NB4 (cell line): Measurements from ENCODE around the gene PLEKHH3.

Experiments
- DNase-seq: peaks from one replicate; pipeline ENCODE4 v3.0.0; 2010; ENCODE audit warnings: low read depth
- H3K4me3 ChIP-seq: one replicate; pipeline ENCODE4 v1.5.1; 2011; ENCODE audit warnings: mild to moderate bottlenecking, low read depth, low read length, moderate library complexity
- CTCF ChIP-seq: IDR thresholded peaks from one replicate; pipeline ENCODE4 v1.5.1; 2012; ENCODE audit warnings: low read depth, low read length
- MAX ChIP-seq: IDR thresholded peaks from 2 replicates; pipeline ENCODE4 v1.6.1; 2011; ENCODE audit warnings: low read depth, low read length
- MYC ChIP-seq: IDR thresholded peaks from 2 replicates; pipeline ENCODE4 v1.6.1; 2011; ENCODE audit warnings: low read depth, low read length
- POLR2A ChIP-seq: IDR thresholded peaks from 2 replicates; pipeline ENCODE4 v1.6.1; 2011; ENCODE audit warnings: mild to moderate bottlenecking; ENCODE audit not compliant: insufficient read length; ENCODE audit errors: extremely low read depth

The PLEKHH3 gene

DNA sequence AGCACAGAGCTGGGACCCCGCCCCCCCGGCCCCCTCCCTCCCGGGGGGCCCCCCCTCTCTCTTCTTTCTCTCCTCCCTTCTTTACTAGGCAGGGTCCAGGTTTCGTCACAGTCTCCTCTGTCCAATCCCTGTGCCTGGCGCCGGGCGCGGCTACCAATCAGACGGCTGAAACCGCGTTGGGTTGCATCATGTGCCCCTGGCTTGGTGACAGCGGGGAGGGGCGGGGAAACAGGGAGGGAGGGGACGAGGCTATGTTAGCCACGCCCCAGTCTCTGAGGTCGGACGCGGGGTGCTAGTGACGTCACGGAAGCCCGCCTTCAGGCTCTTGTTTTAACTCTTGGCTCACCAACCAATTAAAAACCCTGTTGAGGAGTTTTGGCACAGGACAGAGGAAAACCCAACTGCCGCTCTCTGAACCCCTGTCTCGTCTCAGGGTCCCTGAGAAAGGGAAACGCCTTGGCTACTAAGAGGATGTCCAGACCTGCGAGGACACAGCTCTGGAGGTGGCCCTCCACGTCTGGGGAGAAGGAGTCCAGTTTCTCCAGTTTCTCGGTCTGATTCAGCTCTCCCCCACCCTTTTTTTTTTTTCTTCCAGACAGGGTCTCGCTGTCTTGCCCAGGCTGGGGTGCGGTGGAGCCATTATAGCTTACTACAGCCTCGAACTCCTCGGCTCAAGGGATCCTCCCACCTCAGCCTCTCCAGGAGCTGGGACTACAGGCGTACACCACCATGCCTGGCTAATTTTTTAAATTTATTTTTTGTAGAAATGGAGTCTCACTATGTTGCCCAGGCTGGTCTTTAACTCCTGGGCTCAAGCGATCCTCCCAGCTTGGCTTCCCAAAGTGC is 441 bp upstream of the PLEKHH3 start:
- DNase-seq = peak; percentile 99
- peak overlapping the region; percentile 77 for H3K4me3 ChIP-seq
- TF ChIP-seq MAX (peak; percentile 66), CTCF (no peak)

DNA sequence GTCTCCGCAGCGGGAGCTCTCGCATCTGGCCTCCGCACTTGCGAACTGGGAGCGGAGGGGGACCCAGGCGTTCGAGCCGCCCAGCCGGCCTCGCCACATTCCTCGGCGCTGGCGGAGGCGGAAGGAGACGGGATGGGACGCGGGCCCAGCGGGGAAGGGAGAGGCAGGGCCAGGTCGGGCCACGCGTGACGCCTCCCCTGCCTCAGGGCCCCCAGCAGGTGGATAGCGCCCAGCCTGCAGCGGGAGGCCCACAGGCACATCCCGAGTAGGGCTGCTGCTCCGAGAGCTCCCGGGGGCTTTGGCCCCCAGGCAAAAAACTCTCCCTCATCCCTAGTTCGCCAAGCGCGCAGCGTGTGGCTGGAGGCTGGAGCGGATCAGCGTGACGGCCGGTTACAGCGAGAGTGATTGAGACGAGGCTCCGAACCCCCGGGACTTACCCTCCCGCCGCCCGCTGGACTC is 800 bp downstream of the PLEKHH3 start:
- no peak for DNase-seq
- TF ChIP-seq CTCF = no peak
- H3K4me3 ChIP-seq = peak overlapping the region; percentile 77

DNA sequence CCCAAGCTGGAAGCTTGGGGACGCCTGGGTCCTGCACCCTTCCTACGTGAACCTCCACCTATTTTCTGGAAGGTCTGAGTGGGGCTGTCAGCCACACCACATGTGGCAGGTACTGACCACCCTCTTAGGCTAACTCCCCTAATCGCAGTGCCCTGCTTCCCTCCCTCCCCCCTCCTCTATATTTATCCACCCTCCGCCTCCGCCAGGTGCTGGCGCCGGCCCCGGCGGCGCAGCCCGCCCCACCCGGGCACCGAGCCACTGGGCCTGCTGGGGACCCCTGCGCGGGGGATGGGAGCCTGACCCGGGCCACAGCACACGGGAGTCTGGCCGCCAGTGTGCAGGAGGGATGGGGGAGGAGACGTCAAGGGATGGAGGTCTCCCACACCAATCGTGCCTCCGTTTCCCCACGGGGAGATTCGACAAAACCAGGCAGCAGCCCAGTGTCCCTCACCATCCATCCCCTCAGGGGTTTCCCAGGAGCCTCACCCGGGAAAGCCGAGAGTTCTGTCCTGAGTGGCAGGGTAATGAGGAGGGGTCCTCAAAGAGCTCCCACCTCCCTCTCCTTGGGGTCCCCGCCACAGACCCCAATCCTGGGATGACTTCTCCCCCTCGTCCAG is 1.3 kb downstream of the PLEKHH3 start:
- TF ChIP-seq MYC (no peak), POLR2A (no peak), MAX (no peak)
- peak overlapping the region; percentile 77 for H3K4me3 ChIP-seq
- peak; percentile 23 for DNase-seq

DNA sequence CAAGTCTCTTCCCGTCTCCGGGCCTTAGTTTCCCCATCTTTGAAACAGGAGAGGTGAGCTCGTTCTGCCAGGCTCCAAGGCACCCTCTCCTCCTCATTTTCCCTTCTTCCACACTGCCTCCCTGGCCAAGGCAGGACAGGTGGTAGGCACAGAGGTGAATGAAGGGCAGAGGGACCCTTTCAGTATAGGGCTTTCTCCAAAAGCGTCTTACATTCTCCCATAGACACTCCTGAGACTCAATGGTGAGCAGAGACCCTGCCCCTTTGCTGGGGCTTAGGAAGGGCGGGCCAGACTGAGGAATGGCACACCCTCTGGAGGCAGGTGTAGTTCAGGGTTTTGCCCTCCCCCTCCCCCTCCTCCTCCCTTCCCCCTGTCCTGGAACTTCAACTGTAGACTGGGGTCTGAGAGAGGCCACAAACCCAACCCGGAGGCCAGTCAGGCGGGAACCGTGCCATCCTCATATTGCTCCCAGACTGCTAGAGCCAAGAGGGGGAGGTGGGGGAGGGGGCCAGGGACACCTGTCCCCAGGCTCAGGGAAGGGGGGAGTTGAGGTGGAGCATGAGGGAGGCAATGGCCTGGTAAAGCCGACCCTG is 1.9 kb downstream of the PLEKHH3 start:
- TF ChIP-seq POLR2A = no peak
- TF ChIP-seq MYC = no peak
- TF ChIP-seq MAX = no peak
- no peak for TF ChIP-seq CTCF
- peak overlapping the region; percentile 77 for H3K4me3 ChIP-seq
- peak; percentile 24 for DNase-seq

DNA sequence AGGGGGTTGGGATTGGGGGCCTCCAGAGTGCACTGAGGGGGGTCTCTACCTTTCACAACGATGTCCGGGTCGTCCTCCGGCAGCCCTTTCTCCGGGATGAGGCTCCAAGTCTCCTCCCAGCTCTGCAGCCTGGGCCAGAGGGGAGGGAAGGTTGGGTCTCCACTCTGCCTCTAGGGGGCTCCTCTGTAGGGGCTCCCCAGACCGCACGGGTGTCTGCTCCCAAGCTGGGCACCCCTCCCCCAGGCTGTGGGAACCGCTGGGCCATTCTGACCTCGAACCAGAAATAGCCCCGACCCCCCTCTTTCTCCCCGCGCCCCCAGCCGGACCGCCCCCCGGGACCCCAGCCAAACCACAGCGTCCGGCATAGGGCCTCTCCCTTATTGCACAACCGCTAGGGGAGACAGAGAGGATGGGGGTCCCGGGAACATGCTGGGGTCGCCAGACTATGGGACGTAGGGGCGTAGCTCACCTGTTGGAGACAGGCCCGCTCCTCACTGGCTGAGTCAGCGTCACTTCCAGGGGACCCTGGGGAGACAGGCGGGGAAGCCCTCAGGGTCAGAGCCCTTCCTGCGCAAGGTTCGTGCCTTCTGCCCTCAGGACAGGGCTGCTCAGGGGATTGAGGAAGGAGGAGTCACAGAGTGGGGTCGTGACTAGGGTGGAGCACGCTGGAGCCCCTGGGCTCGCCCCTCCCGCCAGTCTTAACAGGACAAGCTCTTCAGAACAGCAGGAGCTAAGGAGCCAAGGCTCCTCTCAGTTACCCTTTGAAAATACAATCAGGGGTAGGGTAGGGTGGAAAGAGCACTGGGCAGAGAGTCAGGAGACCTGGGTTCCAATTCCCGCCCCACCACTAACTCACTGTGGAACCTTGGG is 2.7 kb downstream of the PLEKHH3 start:
- H3K4me3 ChIP-seq = peak overlapping the region; percentile 36
- TF ChIP-seq CTCF (peak; percentile 55), POLR2A (no peak)
- DNase-seq = peak; percentile 77

- DNase-seq = peak; percentile 12
- no peak overlapping the region for H3K4me3 ChIP-seq
- TF ChIP-seq CTCF = no peak
- no peak for TF ChIP-seq POLR2A
- no peak for TF ChIP-seq MYC
- TF ChIP-seq MAX = no peak
Measured at GRCh38 chr17:42673266-42673884, 3.4 kb downstream of the PLEKHH3 start.
